WTC11 (cell line): ENCODE measurements around the gene TNN. TPM values are rescaled to one million over a fixed set of nuclear protein-coding genes. Genes with fewer than 3 reads are reported as not detected.
A peak's percentile ranks its signal among the peaks of the same experiment; 100 is the strongest.

ENCODE experiments used
- ATAC-seq: fragments of 200-7000 bp; cut with Tn5 transposase; 2 replicates; pipeline ENCODE4 v1.10.0; 2021; ENCODE audit warnings: mild to moderate bottlenecking, moderate library complexity
- CTCF ChIA-PET: fragments of 300-600 bp; sonication (Branson Sonifier 250); formaldehyde crosslinking; loops from one replicate; lab custom pipeline; 2021; ENCODE audit warnings: antibody characterized with exemption; lab: Charles Lee
- POLR2A ChIA-PET: fragments of 350-600 bp; sonication (Branson Sonifier 250); formaldehyde crosslinking; loops from one replicate; lab custom pipeline; 2021; ENCODE audit warnings: antibody characterized with exemption; lab: Charles Lee
- DNase-seq: peaks from one replicate; pipeline ENCODE4 v3.0.0; 2021; ENCODE audit warnings: low spot score
- H3K27ac Mint-ChIP-seq: 2 replicates; pipeline ENCODE4 v1.8.0; 2021; ENCODE audit warnings: mixed read lengths
- H3K27me3 Mint-ChIP-seq: 2 replicates; pipeline ENCODE4 v1.8.0; 2021; ENCODE audit warnings: low read depth, mild to moderate bottlenecking, moderate library complexity, mixed read lengths
- H3K36me3 Mint-ChIP-seq: 2 replicates; pipeline ENCODE4 v1.8.0; 2021; ENCODE audit warnings: mixed read lengths
- H3K4me1 Mint-ChIP-seq: 2 replicates; pipeline ENCODE4 v1.8.0; 2022; ENCODE audit warnings: mixed read lengths
- H3K4me3 Mint-ChIP-seq: 2 replicates; pipeline ENCODE4 v1.8.0; 2021; ENCODE audit warnings: mild to moderate bottlenecking, moderate library complexity, mixed read lengths
- H3K9me3 Mint-ChIP-seq: 2 replicates; pipeline ENCODE4 v1.8.0; 2021; ENCODE audit warnings: mixed read lengths
- AFF4 ChIP-seq: sonication (generic); formaldehyde crosslinking; IDR thresholded peaks from 2 replicates; pipeline ENCODE4 v1.8.1; 2023; ENCODE audit warnings: mild to moderate bottlenecking, missing genetic modification reagents, borderline replicate concordance
- CBFB ChIP-seq: sonication (generic); formaldehyde crosslinking; IDR thresholded peaks from 2 replicates; pipeline ENCODE4 v1.8.1; 2022; ENCODE audit warnings: mild to moderate bottlenecking, low read depth, missing genetic modification reagents
- E2F4 ChIP-seq: sonication (generic); formaldehyde crosslinking; IDR thresholded peaks from 2 replicates; pipeline ENCODE4 v1.8.1; 2022; ENCODE audit warnings: low read depth, mild to moderate bottlenecking, moderate library complexity, missing genetic modification reagents, borderline replicate concordance
- E2F5 ChIP-seq: sonication (generic); formaldehyde crosslinking; IDR thresholded peaks from 2 replicates; pipeline ENCODE4 v1.8.1; 2022; ENCODE audit warnings: mild to moderate bottlenecking, moderate library complexity, missing genetic modification reagents
- EMX1 ChIP-seq: fragments of 250-450 bp; sonication (Bioruptor Pico); IDR thresholded peaks from 2 replicates; pipeline ENCODE4 v1.8.0; 2021; ENCODE audit warnings: mild to moderate bottlenecking
- FOXK1 ChIP-seq: sonication (generic); formaldehyde crosslinking; IDR thresholded peaks from 2 replicates; pipeline ENCODE4 v1.8.0; 2022; ENCODE audit warnings: mild to moderate bottlenecking, moderate library complexity, missing genetic modification reagents
- FOXP1 ChIP-seq: sonication (generic); formaldehyde crosslinking; IDR thresholded peaks from 2 replicates; pipeline ENCODE4 v1.8.0; 2022; ENCODE audit warnings: missing genetic modification reagents, mild to moderate bottlenecking, moderate library complexity, borderline replicate concordance
- GABPB1 ChIP-seq: sonication (generic); formaldehyde crosslinking; IDR thresholded peaks from 2 replicates; pipeline ENCODE4 v1.8.1; 2023; ENCODE audit warnings: mild to moderate bottlenecking, missing genetic modification reagents
- NR3C1 ChIP-seq: sonication (generic); formaldehyde crosslinking; conservative IDR thresholded peaks from 2 replicates; pipeline ENCODE4 v1.8.1; 2023; ENCODE audit warnings: low read depth, mild to moderate bottlenecking, missing genetic modification reagents
- PRRX2 ChIP-seq: fragments of 250-450 bp; sonication (Bioruptor Pico); IDR thresholded peaks from 2 replicates; pipeline ENCODE4 v1.8.0; 2021; ENCODE audit warnings: mild to moderate bottlenecking
- TEAD1 ChIP-seq: sonication (generic); formaldehyde crosslinking; IDR thresholded peaks from 2 replicates; pipeline ENCODE4 v1.8.0; 2022; ENCODE audit warnings: mild to moderate bottlenecking, missing genetic modification reagents
- TP53 ChIP-seq: sonication (generic); formaldehyde crosslinking; IDR thresholded peaks from 2 replicates; pipeline ENCODE4 v1.8.1; 2023; ENCODE audit warnings: mild to moderate bottlenecking, missing genetic modification reagents
- ZNF317 ChIP-seq: sonication (generic); formaldehyde crosslinking; IDR thresholded peaks from 2 replicates; pipeline ENCODE4 v1.8.1; 2023; ENCODE audit warnings: low read depth, mild to moderate bottlenecking, moderate library complexity, missing genetic modification reagents, borderline replicate concordance
- ZNF396 ChIP-seq: fragments of 250-450 bp; sonication (Bioruptor Pico); IDR thresholded peaks from 2 replicates; pipeline ENCODE4 v1.8.0; 2021; ENCODE audit warnings: mild to moderate bottlenecking, moderate library complexity, borderline replicate concordance
- ZNF416 ChIP-seq: fragments of 250-450 bp; sonication (Bioruptor Pico); IDR thresholded peaks from 2 replicates; pipeline ENCODE4 v1.9.0; 2021; ENCODE audit warnings: mild to moderate bottlenecking, inconsistent platforms
- ZNF423 ChIP-seq: fragments of 250-450 bp; sonication (Bioruptor Pico); IDR thresholded peaks from 2 replicates; pipeline ENCODE4 v2.1.2; 2022; ENCODE audit warnings: mild to moderate bottlenecking, moderate library complexity
- ZNF425 ChIP-seq: fragments of 250-450 bp; sonication (Bioruptor Pico); conservative IDR thresholded peaks from 2 replicates; pipeline ENCODE4 v1.9.0; 2021; ENCODE audit warnings: mild to moderate bottlenecking
- ZNF512 ChIP-seq: sonication (generic); formaldehyde crosslinking; IDR thresholded peaks from 2 replicates; pipeline ENCODE4 v1.8.1; 2022; ENCODE audit warnings: missing genetic modification reagents, borderline replicate concordance
- total RNA-seq: library from RNA; stranded (reverse); gene quantifications from 3 replicates; pipeline ENCODE4 v1.2.3, GENCODE V29; 2021

The TNN gene
- total RNA-seq, 1 experiment from 2014 or later = 0.44 TPM

GRCh38 chr1:175024773-175025172, 42.9 kb upstream of the TNN start:
- no peak overlapping the region for H3K27ac Mint-ChIP-seq
- peaks cover 6% of the 10 kb centered on the region for H3K9me3 Mint-ChIP-seq
- POLR2A ChIA-PET = no interaction called here
- no peak for ATAC-seq
- H3K27me3 Mint-ChIP-seq = no peaks in the 10 kb centered on the region
- CTCF ChIA-PET = interaction anchor here (0.9 to 2.4 kb wide), 3 partner anchors 121 to 130 kb away, joined by 4 to 7 read pairs (median 7); no protein-coding TSS in a partner anchor
- TF ChIP-seq ZNF512 (CRISPR knock-in tag) (no peak), PRRX2 (CRISPR knock-in tag) (no peak), ZNF425 (CRISPR knock-in tag) (no peak), E2F4 (no peak), AFF4 (CRISPR knock-in tag) (no peak), EMX1 (CRISPR knock-in tag) (no peak), ZNF423 (no peak), E2F5 (CRISPR knock-in tag) (no peak), CBFB (CRISPR knock-in tag) (no peak), TEAD1 (CRISPR knock-in tag) (no peak), ZNF317 (no peak), GABPB1 (no peak), FOXK1 (CRISPR knock-in tag) (no peak), TP53 (no peak), FOXP1 (CRISPR knock-in tag) (no peak), NR3C1 (CRISPR knock-in tag) (no peak), ZNF416 (no peak), ZNF396 (CRISPR knock-in tag) (no peak)
- DNase-seq = no peak
- peaks cover 7% of the 10 kb centered on the region for H3K4me1 Mint-ChIP-seq
- no peaks in the 10 kb centered on the region for H3K36me3 Mint-ChIP-seq
- peak overlapping the region; percentile 14 for H3K4me3 Mint-ChIP-seq
